ENCODE data around the gene TGFBR3L. TPM values are rescaled to one million over a fixed set of nuclear protein-coding genes. Genes with fewer than 3 reads are reported as not detected.
A peak's percentile ranks its signal among the peaks of the same experiment; 100 is the strongest.

The TGFBR3L gene
- total RNA-seq, 4 donors from 2014 or later, result not detected

DNA sequence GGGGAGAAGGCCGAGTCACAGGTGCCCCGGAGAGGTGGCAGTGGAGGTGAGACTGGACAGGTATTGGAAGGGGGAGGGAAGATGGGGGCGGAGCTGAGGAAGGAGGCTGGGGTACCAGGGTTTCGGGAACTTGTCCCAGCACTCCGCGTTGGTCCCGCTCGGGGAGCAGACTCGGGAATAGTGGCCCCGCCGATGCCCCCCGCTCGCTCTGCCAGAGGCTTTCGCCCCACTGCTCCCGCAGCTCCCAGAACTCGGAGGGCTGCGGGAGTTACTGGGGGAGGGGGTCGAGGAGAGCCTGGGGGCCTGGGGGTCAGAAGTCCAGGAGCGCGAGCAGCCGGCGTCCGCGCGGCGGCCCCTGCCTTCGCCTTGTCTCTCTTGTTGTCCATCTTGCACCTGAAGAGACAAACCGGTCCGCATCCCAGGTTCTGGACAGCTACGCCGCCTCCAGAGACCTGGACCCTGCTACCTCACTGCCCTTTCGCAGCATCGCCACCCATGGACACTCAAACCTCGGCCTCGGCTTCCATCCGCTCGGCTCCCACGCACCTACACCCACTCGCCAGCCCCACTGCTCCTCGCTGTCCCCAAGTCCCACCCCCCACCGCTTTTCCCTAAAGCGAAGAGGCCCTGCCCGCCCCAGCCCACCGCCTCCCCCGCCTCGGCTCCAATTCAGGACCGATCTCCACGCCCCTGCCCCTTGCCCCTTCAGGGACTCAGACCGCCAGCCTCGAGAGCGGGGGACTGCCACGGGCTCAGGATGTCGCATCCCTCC lies 41.1 kb upstream of the TGFBR3L start:
- TF ChIP-seq, protein P1, sequence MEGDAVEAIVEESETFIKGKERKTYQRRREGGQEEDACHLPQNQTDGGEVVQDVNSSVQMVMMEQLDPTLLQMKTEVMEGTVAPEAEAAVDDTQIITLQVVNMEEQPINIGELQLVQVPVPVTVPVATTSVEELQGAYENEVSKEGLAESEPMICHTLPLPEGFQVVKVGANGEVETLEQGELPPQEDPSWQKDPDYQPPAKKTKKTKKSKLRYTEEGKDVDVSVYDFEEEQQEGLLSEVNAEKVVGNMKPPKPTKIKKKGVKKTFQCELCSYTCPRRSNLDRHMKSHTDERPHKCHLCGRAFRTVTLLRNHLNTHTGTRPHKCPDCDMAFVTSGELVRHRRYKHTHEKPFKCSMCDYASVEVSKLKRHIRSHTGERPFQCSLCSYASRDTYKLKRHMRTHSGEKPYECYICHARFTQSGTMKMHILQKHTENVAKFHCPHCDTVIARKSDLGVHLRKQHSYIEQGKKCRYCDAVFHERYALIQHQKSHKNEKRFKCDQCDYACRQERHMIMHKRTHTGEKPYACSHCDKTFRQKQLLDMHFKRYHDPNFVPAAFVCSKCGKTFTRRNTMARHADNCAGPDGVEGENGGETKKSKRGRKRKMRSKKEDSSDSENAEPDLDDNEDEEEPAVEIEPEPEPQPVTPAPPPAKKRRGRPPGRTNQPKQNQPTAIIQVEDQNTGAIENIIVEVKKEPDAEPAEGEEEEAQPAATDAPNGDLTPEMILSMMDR (IDR thresholded peaks at IDR 0.05), result no peak
- ATAC-seq (ENCODE audit: low FRiP score) (no peak), DNase-seq (ENCODE audit: low spot score) (no peak)

DNA sequence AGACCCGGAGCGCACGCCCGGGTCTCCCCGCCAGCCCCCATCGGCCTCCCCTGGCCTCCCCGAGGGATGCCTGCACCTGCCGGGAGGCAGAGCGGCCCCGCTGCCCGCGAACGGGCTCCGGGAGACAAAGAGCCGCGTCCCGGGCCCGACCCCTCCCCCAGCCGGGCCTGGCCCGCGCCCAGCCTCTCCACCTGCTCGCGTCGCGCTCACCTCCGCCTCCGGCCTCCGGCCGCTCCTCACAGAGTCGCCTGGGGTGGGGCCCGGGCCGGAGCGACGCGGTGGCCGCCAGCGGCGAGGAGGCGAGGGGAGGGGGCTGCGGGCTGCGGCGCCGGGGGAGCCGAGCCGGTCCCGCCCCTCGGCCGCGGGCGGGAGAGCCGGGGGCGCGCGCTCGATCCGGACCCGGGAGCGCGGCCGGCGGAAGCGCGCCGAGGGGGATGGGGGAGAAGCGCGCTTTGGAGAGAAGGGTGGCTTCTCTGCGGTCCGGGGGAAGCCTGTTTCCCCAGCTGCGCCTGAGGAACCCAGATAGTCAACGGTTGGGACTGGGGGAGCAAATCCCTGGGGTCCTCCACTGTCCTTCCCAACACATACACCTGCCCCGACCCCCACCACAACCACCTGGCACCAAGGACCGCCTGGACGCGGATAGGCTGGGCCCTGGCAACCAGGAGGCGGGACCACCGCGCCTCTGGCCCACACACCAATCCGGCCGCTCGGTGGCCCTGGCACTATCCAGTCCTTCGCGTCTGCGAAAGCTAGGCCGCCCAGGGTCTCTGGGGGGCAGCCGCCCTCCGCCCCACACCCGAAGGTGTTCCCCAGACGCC lies 40.3 kb upstream of the TGFBR3L start, which contains the start of gene PRR36:
TSS of gene PRR36 (minus strand) at position 315 of the 821 bp plus-strand sequence. CDS start 701 bp downstream, outside the sequence.
- TF ChIP-seq, protein P1 (IDR thresholded peaks at IDR 0.05), result no peak
- DNase-seq (ENCODE audit: low spot score) (no peak), ATAC-seq (ENCODE audit: low FRiP score) (peak; percentile 30)

DNA sequence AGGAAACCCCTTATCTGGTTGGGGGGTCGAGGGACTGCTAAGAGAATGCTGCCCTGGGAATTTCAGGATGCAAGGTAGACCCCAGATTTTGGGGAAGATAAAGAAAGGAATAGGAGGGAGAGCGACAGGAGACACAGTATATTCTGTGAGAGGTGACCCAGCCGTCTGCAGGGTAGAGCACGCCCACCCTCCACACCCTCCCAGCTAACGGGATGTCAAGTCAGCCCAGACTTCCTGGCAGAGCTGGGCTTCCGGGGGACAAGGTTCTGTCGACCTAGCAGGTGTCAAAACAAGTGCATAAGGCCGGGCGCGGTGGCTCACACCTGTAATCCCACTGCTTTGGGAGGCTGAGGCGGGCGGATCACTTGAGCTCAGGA lies 39.7 kb upstream of the TGFBR3L start:
- TF ChIP-seq, protein P1 (IDR thresholded peaks at IDR 0.05), result no peak
- ATAC-seq (ENCODE audit: low FRiP score) (no peak), DNase-seq (ENCODE audit: low spot score) (no peak)

DNA sequence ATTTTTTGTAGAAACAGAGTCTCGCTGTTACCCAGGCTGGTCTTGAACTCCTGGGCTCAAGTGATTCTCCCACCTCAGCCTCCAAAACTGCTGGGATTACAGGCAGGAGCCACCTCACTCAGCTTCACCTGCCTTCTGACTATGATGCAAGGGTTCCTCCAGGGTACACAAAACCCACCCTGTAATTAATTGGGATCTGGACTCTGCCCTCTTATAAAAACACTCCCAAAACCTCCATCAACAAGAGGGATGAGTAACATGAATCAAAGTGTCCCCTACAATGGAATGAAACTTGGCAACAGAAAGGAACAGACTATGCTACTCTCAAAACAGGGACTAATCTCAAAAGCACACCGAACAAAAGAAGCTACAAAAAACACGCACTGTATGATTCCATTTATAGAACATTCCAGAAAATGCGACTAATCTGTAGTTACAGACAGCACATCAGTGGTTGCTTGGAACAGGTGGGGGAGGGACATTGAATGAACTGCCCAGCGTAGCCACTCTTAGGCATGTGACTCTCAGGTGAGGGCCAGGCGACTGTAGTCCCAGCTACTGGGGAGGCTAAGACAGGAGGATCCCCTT lies 37.3 kb upstream of the TGFBR3L start:
- ATAC-seq (ENCODE audit: low FRiP score), result no peak
- no peak for DNase-seq (ENCODE audit: low spot score)
- TF ChIP-seq, protein P1 (IDR thresholded peaks at IDR 0.05), result no peak

DNA sequence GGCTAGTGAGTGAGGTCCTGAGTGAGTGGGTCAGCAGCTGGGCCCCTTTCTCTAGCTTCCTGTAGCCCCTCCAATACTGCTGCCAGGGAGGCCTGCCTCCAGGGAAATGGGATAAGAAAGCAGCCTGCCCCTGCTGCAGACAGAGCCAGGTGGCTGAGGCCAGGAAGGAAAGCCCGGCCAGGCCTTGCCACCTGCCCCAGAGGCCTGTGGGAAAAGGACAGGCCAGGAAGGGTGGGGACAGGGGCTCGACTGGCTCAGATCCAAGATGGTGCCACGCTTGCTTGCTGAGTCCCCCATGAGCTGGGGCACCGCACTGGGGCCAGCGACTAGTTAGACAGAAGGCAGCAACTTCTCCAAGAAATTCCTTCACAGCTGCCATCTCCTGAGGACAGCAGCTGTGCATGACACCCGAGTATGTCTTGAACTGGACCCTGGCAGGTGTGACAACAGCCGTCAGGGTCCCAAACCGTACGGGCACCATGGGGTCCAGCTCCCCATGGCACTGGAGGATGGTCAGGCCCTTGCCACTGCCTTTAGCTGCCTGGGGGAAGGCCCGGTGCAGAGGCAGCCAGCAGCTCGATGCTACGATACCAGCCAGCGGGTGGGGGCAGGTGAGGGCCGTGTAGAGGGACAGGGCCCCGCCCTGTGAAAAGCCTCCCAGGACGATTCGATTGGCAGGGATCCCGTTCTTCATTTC lies 35.4 kb upstream of the TGFBR3L start:
- TF ChIP-seq, protein P1 (IDR thresholded peaks at IDR 0.05), result no peak
- DNase-seq (ENCODE audit: low spot score) (no peak), ATAC-seq (ENCODE audit: low FRiP score) (no peak)

DNA sequence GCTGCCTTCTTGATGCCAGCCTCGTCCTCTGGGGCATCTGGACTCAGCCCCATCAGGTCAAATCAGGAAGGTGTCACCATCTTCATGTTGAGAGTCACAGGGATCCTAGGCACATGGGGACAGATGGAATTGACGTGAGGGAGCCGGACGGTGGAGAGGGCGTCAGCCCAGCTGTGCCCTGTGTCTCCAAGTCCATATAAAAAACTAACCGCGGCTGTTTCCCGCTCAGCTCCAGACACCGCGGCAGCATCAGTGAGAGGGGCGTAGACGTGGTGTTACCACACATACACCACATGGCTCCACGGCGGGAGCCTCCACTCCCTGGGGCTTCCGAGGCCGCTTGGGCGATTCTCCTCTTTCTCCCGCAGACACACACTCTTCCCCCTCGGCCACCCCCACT lies 34.8 kb upstream of the TGFBR3L start:
- no peak for ATAC-seq (ENCODE audit: low FRiP score)
- no peak for DNase-seq (ENCODE audit: low spot score)
- TF ChIP-seq, protein P1 (IDR thresholded peaks at IDR 0.05), result no peak

Measured in omental fat pad (tissue), 4 donors.